Hematopoietic multipotent progenitor cell treated with erythropoietin and hydrocortisone succinate and interleukin-3 and kit ligand, for 6 days (in vitro differentiated cells): ENCODE data around the gene ZNF484.
"Not testable (repeated sequence)": the region's sequence is repeated elsewhere in the genome, so short reads cannot be mapped to it uniquely, and the experiment has no call there.

Experiments used
- DNase-seq: peaks from one replicate; pipeline ENCODE4 v3.0.0-alpha.2; 2015

ZNF484 gene

GRCh38 chr9:92857236-92857635, 20.6 kb downstream of the ZNF484 start:
- no peak for DNase-seq

GRCh38 chr9:92853716-92854115, 24.1 kb downstream of the ZNF484 start:
- DNase-seq: no peak

DNA sequence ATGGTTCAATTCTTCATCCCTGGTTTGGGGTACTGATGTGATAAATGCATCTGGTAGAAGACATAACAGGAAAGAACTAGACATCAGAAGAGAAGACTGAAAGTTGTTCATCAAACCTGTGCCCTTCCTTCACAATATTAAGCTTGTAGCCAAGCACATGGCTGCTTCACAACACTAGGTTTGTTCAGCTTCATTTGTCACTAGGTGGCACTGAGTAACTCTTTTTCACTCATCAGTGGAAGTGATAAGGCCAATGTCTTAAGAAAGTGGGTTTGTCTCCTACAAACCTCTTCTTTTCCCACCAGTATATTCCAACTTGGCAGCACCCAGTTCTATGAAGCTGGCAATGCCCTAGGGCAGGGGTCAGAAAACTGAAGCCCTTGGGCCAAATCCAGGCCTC, 26.9 kb downstream of the ZNF484 start:
- DNase-seq: peak; percentile 14

DNA sequence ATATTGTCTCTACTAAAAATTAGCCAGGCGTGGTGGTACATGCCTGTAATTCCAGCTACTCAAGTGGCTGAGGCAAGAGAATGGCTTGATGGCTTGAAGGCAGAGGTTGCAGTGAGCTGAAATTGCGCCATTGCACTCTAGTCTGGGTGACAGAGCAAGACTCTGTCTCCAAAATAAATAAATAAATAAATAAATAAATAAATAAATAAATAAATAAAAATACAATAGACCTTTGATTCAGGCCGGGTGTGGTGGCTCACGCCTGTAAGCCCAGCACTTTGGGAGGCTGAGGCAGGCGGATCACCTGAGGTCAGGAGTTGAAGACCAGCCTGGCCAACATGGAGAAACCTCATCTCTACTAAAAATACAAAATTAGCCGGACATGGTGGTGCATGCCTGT, 29.1 kb downstream of the ZNF484 start:
- not testable (repeated sequence) for DNase-seq

GRCh38 chr9:92846662-92847145, 31.1 kb downstream of the ZNF484 start:
- no peak for DNase-seq

- not testable (repeated sequence) for DNase-seq
Observed at GRCh38 chr9:92838411-92838810, 39.4 kb downstream of the ZNF484 start.

DNA sequence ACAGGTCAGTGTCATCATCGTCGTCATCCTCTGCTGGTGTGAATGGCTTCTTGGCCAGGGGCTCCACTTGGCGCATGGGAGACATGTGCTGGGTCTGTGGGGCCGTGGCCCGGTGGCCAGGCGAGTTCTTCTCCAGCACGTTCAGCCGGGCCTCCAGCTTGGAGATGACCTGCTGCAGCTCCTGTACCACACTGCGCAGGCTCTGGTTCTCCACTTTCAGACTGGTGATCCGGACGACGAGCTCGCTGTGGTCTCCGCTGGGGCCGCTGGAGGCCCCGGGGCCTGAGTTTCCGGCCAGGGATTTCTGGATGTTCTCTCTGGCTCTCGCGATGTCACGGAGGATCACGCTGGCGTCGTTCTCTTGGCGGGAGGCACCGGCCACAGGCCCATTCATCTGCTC, 40.6 kb downstream of the ZNF484 start:
- DNase-seq: no peak

GRCh38 chr9:92829420-92829819, 48.4 kb downstream of the ZNF484 start:
- DNase-seq: no peak

GRCh38 chr9:92825065-92825464, 52.8 kb downstream of the ZNF484 start:
- DNase-seq: not testable (repeated sequence)

GRCh38 chr9:92820964-92821363, 56.9 kb downstream of the ZNF484 start:
- DNase-seq: no peak

DNA sequence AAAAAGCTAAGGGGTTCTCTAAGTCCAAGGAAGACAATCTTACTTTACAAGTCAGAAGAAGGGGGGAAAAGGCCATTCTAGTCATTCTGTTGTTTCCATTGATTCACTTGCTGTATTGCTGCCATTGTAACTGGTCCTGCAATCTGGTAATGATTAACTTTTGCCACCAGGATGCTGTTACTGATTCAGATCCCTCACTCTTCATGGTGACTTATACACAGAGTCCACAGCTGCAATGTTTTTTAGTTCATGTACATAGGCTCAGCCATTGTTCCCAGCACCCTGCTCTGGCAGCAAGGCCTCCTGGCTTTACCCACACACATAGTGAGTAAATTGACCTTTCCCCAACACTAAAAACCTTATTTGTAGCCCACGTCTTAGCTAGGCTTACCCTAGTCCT, 57.9 kb downstream of the ZNF484 start:
- DNase-seq: not testable (repeated sequence)

GRCh38 chr9:92809629-92810326, 68.1 kb downstream of the ZNF484 start:
- DNase-seq: not testable (repeated sequence)

GRCh38 chr9:92808726-92809451, 68.9 kb downstream of the ZNF484 start:
- DNase-seq: peak; percentile 64

DNA sequence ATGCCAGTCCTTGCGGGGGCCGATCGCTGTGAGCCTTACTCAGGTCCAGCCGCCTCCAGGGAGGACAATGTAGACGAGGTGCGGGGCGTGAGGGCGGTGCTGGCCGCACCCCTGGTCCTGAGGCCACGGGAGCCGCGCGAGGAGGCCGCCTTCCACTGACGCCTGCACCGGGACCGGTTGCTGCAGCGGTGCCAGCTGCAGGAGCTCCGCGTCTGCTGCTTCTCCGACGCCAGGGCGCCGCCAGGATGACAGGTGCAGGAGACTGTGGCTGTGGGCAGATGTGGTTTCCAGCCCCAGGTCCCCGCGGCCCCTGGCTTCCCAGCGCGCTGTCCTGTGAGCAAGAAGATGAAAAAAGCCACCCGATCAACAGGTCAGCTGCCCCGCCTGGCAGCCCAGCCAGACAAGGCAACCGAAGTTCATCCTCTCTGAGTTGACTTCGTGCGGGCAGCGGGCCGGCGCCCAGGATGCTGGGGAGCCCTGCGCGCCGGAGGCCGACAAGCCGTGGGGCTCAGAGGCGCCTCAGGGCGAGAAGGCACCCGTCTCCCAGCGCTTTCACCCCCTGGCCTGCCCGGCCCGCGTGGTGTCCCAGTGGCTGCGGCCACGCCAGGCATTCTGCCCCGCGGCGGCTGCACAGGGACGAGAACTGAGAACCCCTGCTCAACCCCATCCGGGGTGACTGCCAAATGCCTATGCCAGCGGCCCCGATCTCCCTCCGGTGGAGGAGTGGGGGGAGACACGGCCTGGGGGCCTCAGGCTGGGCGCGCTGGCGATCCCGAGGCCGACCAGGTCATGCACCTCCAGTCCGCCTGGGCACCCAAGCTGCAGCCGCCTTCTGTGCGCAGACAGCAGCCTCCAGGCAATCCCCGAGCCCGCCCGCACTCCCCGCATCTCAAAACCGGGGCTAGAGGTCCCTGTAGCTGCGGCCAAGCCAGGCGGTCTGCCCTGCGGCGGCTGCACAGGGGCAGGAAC, 69.8 kb downstream of the ZNF484 start:
- DNase-seq: peak; percentile 9

- no peak for DNase-seq
Observed at GRCh38 chr9:92807031-92807756, 70.6 kb downstream of the ZNF484 start.

DNA sequence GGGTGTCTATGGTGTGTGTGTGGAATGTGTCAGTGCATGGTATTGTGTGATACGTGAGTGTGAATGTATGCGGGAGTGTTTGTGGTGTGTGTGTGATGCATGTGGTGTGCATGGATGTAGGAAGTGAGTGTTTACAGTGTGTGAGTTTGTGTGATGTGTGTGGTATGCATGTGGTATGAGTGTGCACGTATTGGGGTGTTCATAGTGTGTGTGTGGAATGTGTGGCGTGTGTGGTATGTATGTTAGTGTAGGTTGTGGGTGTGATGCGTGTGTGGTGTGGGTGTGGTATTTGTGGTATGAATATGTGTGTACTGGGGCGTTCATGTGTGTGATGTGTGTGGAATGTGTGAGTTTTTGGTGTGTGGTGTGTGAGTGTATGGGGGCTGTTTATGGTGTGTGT, 73.1 kb downstream of the ZNF484 start:
- DNase-seq: no peak

DNA sequence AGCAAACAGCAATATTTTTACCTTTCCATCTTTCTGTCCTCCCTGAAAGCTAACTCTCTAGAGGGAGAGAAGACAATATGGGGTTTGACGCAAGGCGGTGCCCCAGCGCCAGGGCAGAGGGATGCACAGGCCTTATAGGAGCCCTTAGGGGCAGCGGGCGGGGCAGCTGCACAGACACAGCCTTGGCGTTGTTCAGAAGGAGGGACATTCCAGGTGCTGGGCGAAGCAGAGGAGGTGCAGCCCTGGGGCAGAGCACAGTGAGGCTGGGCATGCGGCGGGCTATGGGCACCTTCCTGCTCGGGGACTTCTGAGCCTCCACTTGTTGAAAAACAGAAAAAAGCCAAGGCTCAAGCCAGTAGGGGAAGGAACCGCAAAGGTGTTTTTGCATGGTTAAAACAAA, 79.5 kb downstream of the ZNF484 start:
- no peak for DNase-seq

- DNase-seq: not testable (repeated sequence)
Observed at GRCh38 chr9:92796337-92796804, 81.5 kb downstream of the ZNF484 start.

GRCh38 chr9:92795598-92796336, 82.1 kb downstream of the ZNF484 start:
- no peak for DNase-seq
